GM21717 (cell line): ENCODE measurements around the gene KIAA0232.

Source experiments
- ATAC-seq: cut with Tn5 transposase; IDR thresholded peaks from one replicate; pipeline ENCODE4 v1.9.1; 2021; ENCODE audit warnings: mild to moderate bottlenecking, moderate library complexity; ENCODE audit not compliant: unreplicated experiment

Gene KIAA0232, protein sequence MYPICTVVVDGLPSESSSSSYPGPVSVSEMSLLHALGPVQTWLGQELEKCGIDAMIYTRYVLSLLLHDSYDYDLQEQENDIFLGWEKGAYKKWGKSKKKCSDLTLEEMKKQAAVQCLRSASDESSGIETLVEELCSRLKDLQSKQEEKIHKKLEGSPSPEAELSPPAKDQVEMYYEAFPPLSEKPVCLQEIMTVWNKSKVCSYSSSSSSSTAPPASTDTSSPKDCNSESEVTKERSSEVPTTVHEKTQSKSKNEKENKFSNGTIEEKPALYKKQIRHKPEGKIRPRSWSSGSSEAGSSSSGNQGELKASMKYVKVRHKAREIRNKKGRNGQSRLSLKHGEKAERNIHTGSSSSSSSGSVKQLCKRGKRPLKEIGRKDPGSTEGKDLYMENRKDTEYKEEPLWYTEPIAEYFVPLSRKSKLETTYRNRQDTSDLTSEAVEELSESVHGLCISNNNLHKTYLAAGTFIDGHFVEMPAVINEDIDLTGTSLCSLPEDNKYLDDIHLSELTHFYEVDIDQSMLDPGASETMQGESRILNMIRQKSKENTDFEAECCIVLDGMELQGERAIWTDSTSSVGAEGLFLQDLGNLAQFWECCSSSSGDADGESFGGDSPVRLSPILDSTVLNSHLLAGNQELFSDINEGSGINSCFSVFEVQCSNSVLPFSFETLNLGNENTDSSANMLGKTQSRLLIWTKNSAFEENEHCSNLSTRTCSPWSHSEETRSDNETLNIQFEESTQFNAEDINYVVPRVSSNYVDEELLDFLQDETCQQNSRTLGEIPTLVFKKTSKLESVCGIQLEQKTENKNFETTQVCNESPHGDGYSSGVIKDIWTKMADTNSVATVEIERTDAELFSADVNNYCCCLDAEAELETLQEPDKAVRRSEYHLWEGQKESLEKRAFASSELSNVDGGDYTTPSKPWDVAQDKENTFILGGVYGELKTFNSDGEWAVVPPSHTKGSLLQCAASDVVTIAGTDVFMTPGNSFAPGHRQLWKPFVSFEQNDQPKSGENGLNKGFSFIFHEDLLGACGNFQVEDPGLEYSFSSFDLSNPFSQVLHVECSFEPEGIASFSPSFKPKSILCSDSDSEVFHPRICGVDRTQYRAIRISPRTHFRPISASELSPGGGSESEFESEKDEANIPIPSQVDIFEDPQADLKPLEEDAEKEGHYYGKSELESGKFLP (N-terminal part only)

DNA sequence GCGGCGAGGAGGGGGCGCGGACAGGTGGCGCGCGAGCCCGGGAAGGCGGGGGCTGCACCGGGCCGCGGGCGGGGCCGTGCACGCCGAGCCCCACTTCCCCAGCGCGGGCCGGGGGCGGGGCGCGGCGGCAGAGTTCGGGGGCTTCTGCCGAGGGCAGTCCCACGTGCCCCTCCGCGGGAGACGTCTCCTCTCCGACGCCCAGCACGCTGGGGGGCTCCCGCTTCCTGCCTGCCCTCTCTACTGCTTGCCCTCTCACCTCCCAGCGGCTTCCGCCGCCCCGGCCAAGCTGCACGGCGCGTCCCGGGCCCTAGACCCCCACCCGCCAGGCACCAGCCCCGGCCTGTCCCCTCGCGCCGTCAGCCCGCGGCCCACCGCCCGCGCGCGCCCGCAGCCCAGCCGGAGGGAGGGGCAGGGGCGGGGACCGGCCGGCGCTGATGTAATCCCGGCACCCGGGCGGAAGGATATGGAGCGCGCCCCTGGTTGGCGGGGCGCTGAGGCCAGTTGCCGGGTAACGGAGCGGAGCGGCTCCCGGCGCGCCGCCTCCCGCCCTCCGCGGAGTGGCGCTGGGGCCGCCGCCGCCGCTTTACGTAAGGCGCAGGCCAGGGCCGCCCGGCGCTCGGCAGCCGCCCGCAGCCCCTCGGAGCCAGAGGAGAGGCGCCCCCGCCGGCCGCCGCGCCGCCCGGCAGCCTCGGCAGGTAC, at the start of gene KIAA0232:
TSS of gene KIAA0232 (plus strand) at position 581 of the 699 bp plus-strand sequence. CDS start 41,727 bp downstream, outside the sequence.
- peak; percentile 71 for ATAC-seq

- no peak for ATAC-seq
Observed at GRCh38 chr4:6733358-6734164, 49.0 kb upstream of the KIAA0232 start.

- no peak for ATAC-seq
Observed at GRCh38 chr4:6734165-6734786, 48.3 kb upstream of the KIAA0232 start.

DNA sequence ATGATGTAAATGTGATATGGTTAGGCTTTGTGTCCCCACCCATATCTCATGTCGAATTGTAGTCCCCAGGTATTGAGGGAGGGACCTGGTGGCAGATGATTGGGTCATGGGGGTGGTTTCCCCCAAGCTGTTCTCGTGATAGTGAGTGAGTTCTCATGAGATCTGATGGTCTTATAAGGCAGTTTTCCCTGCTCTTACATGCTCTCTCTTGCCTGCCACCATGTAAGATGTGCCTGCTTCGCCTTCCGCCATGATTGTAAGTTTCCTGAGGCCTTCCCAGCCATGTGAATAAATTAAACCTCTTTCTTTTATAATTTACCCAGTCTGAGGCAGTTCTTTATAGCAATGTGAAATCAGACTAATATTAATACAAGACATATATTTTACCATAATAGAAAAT, 42.6 kb upstream of the KIAA0232 start:
- ATAC-seq = no peak

- ATAC-seq = no peak
Observed at GRCh38 chr4:6740347-6740746, 42.2 kb upstream of the KIAA0232 start.

DNA sequence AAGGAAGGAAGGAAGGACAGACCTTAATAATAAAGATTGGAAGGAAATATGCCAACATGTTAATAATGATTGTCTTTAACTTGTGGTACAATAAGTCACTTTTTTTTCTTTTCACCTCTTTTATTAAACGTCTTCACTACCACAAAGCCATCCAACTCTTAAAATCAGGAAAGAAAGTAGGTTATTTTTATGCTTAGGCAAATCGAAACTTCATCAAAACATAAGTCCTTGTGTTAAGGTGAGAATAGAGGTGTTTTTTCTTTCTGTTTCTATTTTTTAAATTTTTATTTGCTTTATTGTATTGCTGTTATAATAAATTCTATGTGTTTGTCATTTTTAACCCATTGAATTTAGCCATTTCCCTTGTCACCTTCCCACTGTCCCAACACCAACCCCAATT, 40.0 kb upstream of the KIAA0232 start:
- ATAC-seq = no peak

GRCh38 chr4:6742989-6743388, 39.5 kb upstream of the KIAA0232 start:
- no peak for ATAC-seq

DNA sequence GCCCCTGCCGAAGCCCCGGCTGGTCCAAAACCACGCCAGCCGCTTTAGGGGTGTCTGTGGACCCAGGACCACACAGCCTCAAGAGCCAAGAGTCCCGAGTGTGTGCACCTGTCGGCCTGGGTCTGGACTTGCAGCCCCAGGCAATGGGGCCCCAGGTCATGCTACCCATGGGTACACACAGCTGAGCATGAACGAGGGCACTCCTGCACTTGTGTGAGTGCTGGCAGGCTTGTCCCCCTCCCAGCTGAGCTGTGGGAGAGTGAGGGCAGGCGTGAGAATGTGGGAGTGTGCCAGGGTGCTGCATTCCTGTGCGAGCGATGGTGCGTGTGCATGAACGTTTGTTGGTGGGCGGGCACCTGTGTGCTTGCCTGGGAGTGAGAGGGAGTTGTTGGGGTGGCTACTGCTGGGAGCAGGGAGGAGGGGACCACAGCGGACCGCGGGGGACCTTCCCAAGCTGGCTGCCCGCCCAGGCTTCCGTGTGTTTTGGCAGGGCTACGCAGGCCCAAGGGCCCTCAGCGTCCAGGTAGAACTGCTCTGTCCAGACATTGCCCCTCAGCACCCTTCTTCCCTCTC, 35.7 kb upstream of the KIAA0232 start:
- ATAC-seq = no peak

GRCh38 chr4:6747294-6748051, 35.1 kb upstream of the KIAA0232 start:
- ATAC-seq = no peak

DNA sequence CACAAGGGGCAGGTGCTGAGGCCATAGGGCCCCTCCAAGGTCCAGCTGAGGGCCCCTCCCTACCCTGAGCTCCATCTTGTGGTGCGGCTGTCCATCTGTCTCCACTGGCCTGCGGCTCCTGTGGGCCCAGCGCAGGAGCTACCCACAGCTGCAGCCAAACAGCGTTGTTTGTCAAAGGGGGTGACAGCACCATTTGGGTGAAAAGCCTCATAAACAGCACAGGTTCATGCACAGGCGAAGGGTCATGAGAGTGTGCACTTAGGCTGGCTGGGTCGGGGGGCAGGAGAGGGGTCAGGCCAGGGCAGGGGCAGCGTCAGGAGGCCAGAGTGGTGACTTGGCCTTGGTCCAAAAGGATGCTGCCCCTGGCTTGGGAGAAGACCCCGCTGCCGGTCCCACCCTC, 34.2 kb upstream of the KIAA0232 start:
- ATAC-seq = no peak

DNA sequence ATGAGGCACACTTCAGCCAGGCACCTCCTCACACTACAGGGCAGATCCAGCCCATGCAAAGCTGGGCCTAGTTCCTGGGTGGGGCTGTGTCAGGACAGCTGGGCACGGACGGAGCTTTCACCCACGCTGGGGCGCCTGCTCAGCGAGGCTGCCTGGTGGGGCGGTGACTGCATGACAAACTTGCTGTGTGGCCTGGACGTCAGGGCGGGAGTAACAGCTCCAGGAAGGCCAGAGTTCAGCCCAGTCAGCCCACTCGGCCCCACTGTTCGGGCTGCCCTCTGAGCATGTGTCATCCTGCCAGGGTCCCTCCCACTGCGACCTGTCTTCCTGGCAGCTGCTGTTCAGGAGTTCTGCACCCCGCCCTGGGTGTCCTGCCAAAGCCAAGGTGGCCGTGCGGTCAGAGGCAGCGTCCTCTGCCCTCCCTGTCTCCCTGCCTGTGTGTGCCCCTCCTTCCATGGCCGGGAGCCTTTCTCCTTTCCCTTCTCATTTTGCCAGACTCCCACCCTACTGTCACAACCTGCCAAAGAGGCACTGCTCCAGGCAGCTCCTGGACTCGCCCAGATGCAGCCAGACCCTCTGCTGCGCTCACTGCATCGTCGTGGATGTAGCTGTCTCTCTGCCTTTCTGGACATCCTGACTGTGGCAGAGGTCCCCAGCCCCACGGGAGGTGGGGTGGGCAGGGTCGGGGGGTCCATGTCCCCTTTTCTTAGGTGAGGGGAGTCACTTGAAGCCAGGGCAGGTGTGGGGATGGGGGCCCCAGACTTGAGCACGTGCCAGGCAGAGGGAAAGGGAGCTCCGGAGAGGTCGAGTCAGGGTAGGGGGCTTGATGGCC, 33.0 kb upstream of the KIAA0232 start:
- no peak for ATAC-seq

DNA sequence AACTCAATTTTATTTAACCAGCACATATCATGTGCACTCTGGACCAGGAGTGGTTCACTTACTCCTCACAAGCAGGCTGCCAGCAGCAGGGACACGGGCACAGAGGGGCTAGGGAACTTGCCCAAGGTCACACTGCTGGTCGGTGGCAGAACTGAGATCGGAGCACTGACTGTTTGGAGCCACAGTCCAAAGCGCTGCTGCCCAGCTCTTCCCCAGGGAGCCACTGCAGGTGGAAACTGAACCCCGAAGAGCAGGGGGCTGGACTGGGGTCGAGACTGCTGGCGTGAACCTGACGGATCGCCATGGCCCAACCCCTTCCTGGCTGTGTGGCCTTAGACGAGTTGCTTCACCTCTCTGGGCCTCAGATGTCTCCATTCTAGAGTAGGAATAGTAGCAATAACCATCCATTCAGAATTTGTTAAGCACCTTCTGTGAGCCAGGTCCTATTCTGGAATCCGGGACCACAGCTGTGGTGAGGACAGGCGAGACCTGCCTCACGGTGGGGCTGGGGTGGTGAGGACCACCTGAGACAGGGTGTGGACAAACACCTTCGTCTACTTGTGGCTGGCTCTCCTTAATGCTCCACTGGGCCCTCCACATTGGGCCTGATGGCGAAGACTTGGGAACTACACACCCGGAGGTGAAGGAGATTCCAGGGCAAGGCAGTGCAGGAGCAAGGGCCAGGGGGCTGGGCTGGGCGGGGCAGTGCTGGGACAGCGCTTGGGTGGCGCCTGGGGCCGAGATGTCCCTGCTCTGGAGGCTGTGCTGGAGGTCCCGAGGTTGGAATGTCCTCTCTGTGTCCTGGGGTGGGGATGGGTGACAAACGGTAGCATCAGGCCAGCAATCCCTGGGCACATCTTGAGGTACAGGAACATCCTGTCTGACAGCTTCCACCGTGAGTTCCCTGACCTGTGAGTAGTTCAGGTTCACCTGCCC, 32.0 kb upstream of the KIAA0232 start:
- no peak for ATAC-seq

GRCh38 chr4:6751611-6752485, 30.7 kb upstream of the KIAA0232 start:
- ATAC-seq = no peak

DNA sequence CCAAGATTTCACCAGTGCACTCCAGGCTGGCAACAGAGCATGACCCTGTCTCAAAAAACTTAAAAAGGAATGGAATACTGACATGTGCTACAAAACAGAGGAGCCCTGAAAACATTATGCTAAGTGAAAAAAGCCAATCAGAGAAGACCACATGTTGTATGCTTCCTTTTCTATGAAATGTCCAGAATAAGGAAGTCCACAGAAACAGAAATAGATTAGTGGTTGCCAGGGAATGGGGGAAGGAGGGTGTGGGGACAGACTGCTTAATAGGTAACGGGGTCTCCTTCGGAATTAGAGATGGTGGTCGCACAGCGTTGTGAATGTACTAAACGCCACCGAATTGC, 30.1 kb upstream of the KIAA0232 start:
- no peak for ATAC-seq

DNA sequence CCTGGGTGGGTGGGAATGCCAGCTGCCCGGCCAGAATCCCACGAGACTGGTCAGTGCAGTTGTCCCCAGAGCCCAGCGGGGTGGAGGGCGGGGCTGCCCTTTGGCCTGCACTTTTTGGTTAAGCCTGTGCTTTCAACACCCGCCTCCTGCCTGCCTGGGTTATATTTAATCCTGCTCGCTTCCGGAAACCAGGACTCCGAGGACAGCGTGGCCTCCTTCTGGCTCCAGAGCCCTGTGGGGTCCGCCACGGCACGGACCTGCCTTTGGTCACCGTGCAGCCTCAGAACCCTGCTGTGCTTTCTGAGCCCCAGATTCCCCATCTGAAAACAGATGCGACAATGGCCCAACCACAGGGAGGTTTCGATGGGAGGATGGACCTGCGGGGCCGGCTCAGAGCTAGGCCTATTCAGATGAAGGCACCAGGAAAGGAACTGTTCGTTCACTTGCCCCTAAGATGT, 29.4 kb upstream of the KIAA0232 start:
- no peak for ATAC-seq
